HG03378 (cell line): ENCODE results near the gene CAMK1.

Source experiments
- ATAC-seq: cut with Tn5 transposase; IDR thresholded peaks from one replicate; pipeline ENCODE4 v1.9.1; 2021; ENCODE audit warnings: mild to moderate bottlenecking, moderate library complexity; ENCODE audit not compliant: unreplicated experiment

CAMK1 gene

DNA sequence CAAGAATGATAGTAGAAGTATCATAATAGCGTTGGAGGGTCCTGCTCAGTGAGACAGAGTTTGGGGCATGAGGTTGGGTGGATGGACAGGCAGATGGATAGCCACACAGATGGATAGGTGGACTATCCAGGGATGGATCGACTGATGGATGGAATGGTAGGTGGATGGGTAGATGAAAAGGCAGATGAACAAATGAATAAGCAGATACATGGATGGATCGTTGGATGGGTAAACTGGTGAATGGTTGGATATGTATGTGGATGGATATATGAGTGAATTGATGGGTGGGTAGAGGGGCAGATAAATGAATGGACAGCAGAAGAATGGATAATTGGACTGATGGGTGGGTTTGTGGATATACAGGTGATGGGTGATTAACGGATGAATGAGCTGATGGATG lies 56.6 kb downstream of the CAMK1 start:
- ATAC-seq = no peak

DNA sequence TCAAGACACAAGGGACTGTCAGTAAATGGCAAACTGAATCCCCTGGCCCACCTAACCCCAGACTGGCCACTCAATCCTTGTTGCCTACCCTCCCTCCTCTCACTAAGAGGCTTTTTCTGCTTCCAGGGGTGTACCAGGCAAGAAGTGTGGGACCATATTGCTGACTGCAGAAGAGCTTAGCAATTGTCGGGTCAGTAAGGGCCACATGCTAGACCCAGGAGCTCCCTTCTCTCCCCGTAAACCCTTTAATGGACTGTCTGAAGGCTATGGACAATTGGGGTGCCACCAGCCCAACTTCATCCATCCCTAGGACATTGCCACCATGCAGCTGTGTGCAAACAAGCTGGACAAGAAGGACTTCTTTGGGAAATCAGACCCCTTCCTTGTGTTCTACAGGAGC lies 57.3 kb downstream of the CAMK1 start:
- no peak for ATAC-seq

DNA sequence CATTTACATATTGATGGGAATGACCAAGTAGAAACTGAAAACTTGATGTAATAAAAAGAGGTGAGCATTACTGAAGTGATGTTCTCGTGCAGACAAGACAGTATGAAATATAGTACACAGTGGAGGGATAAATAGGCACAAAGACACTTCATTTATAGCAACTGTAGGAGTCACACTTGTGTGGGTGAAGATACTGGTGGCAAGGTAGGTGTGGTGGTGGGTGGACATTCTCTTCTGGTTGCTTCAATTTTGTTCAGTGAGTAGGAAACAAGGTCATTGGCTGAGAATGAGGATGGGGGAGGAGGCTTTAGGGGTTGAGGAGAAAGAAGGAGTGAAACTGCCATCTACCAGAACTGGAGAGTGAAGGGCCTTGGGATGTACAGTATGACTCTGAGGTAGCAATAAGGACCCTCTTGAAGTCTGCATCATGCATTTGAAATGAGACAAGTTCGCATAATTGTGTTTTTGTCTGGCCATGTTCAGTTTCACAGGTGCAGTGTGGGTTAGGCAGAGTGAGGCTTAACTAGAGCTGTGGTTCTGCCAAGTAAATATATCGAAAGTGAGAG lies 59.5 kb downstream of the CAMK1 start:
- no peak for ATAC-seq
